NCI-H345 (cell line): ENCODE results near the gene TWF1.
"Not testable (repeated sequence)": the region's sequence is repeated elsewhere in the genome, so short reads cannot be mapped to it uniquely, and the experiment has no call there.

Source experiments
- DNase-seq: peaks from one replicate; lab custom pipeline; 2025; lab: John Stamatoyannopoulos, UW

Gene TWF1

GRCh38 chr12:43805860-43806736 is at the start of gene TWF1:
Gene TWF1, minus strand, starts transcription at chr12:43806317. Its CDS starts 72 bp downstream, at chr12:43806245.
- peak; percentile 48 for DNase-seq

GRCh38 chr12:43852744-43853143 is 46.6 kb upstream of the TWF1 start:
- DNase-seq: no peak

- DNase-seq: no peak
These were observed 42.7 kb upstream of the TWF1 start for GRCh38 chr12:43848786-43849185.

GRCh38 chr12:43848226-43848507 is 42.0 kb upstream of the TWF1 start:
- no peak for DNase-seq

GRCh38 chr12:43847425-43848225 is 41.5 kb upstream of the TWF1 start:
- DNase-seq: not testable (repeated sequence)

GRCh38 chr12:43842259-43842658 is 36.1 kb upstream of the TWF1 start:
- no peak for DNase-seq

- DNase-seq: no peak
These were observed 35.1 kb upstream of the TWF1 start for GRCh38 chr12:43841253-43841652.

GRCh38 chr12:43840338-43840737 is 34.2 kb upstream of the TWF1 start:
- DNase-seq: no peak

- no peak for DNase-seq
These were observed 30.4 kb upstream of the TWF1 start for GRCh38 chr12:43836475-43836989.

GRCh38 chr12:43835656-43836474 is 29.7 kb upstream of the TWF1 start, which contains the start of gene TMEM117:
Gene TMEM117, plus strand, starts transcription at chr12:43836081.
- DNase-seq: no peak

- no peak for DNase-seq
These were observed 29.1 kb upstream of the TWF1 start for GRCh38 chr12:43835264-43835655.

- DNase-seq: no peak
These were observed 26.5 kb upstream of the TWF1 start for GRCh38 chr12:43832463-43833168.

GRCh38 chr12:43827093-43827492 is 21.0 kb upstream of the TWF1 start:
- DNase-seq: no peak

GRCh38 chr12:43826681-43827080 is 20.6 kb upstream of the TWF1 start:
- DNase-seq: no peak

GRCh38 chr12:43824207-43824775 is 18.2 kb upstream of the TWF1 start:
- DNase-seq: no peak

GRCh38 chr12:43816168-43816567 is 10.1 kb upstream of the TWF1 start:
- DNase-seq: no peak

- DNase-seq: no peak
These were observed 9.3 kb upstream of the TWF1 start for GRCh38 chr12:43815416-43815815.

GRCh38 chr12:43812926-43813325 is 6.8 kb upstream of the TWF1 start:
- DNase-seq: no peak

- no peak for DNase-seq
These were observed 5.9 kb upstream of the TWF1 start for GRCh38 chr12:43812057-43812456.

GRCh38 chr12:43807386-43807785 is 1.3 kb upstream of the TWF1 start:
- DNase-seq: no peak

GRCh38 chr12:43806737-43807072 is 588 bp upstream of the TWF1 start:
- no peak for DNase-seq
